HepG2 (cell line): ENCODE measurements around the gene PTPN12. TPM values are rescaled to one million over a fixed set of nuclear protein-coding genes. Genes with fewer than 3 reads are reported as not detected.

Source experiments
- ATF7-NPFF ChIP-seq: sonication (generic); formaldehyde crosslinking; IDR thresholded peaks from 2 replicates; pipeline ENCODE4 v1.8.1; 2023; ENCODE audit warnings: mild to moderate bottlenecking, low read depth, missing genetic modification reagents, moderate library complexity
- NCOA2 ChIP-seq: sonication (generic); formaldehyde crosslinking; IDR thresholded peaks from 2 replicates; pipeline ENCODE4 v1.8.0; 2022; ENCODE audit warnings: inconsistent platforms
- NFE2 ChIP-seq: sonication (generic); formaldehyde crosslinking; IDR thresholded peaks from 2 replicates; pipeline ENCODE4 v1.4.0; 2020; ENCODE audit warnings: missing genetic modification reagents
- RFXANK ChIP-seq: IDR thresholded peaks from 2 replicates; pipeline ENCODE4 v1.6.1; 2016
- SIX4 ChIP-seq: sonication (generic); formaldehyde crosslinking; IDR thresholded peaks from 2 replicates; pipeline ENCODE4 v1.4.0; 2020; ENCODE audit warnings: missing genetic modification reagents
- SMC3 ChIP-seq: IDR thresholded peaks from 2 replicates; pipeline ENCODE4 v1.6.1; 2011; ENCODE audit warnings: low read length, improper control_type of control experiment
- THYN1 ChIP-seq: sonication (generic); formaldehyde crosslinking; IDR thresholded peaks from 2 replicates; pipeline ENCODE4 v1.8.1; 2023; ENCODE audit warnings: low read depth, mild to moderate bottlenecking, moderate library complexity, missing genetic modification reagents, borderline replicate concordance
- ZHX2 ChIP-seq, 2 experiments: sonication (generic) in 1 of 2; formaldehyde crosslinking in 1 of 2; IDR thresholded peaks; 2 replicates each; pipeline versions ENCODE4 v1.6.1 to v1.9.0; 2014 to 2022; ENCODE audit warnings: antibody characterized with exemption in 1 of 2, borderline replicate concordance in 1 of 2, inconsistent platforms in 1 of 2, low read depth in 1 of 2, missing genetic modification reagents in 1 of 2
- ZNF121 ChIP-seq: sonication (generic); formaldehyde crosslinking; IDR thresholded peaks from 2 replicates; pipeline ENCODE4 v1.5.0; 2020; ENCODE audit warnings: mild to moderate bottlenecking, missing genetic modification reagents
- ZNF253 ChIP-seq: sonication (generic); formaldehyde crosslinking; IDR thresholded peaks from 2 replicates; pipeline ENCODE4 v1.8.0; 2022; ENCODE audit warnings: mild to moderate bottlenecking, missing genetic modification reagents, borderline replicate concordance
- ZNF318 ChIP-seq: sonication (generic); formaldehyde crosslinking; IDR thresholded peaks from 2 replicates; pipeline ENCODE4 v1.4.0; 2020; ENCODE audit warnings: mild to moderate bottlenecking, missing genetic modification reagents
- ZNF629 ChIP-seq: sonication (generic); formaldehyde crosslinking; conservative IDR thresholded peaks from 2 replicates; pipeline ENCODE4 v1.5.0; 2020; ENCODE audit warnings: missing genetic modification reagents
- ZNF644 ChIP-seq: IDR thresholded peaks from 2 replicates; pipeline ENCODE4 v1.6.1; 2016; ENCODE audit warnings: low read depth
- ZNF768 ChIP-seq: sonication (generic); formaldehyde crosslinking; IDR thresholded peaks from 2 replicates; pipeline ENCODE4 v1.4.0; 2020; ENCODE audit warnings: missing genetic modification reagents
- ZNF781 ChIP-seq: sonication (generic); formaldehyde crosslinking; IDR thresholded peaks from 2 replicates; pipeline ENCODE4 v1.5.1; 2020; ENCODE audit warnings: borderline replicate concordance, mild to moderate bottlenecking, missing genetic modification reagents; ENCODE audit errors: not compliant biosample characterization
- polyA plus RNA-seq, 8 experiments: library from polyadenylated mRNA; depleted of rRNA in 3 of 8; stranded (reverse) in 7 of 8; unstranded in 1 of 8; fragments of >200 nt; fragmentation: Illumina TruSeq in 4 of 8; extraction: Trizol in 4 of 8; gene quantifications; 2 replicates each; pipeline versions ENCODE4 v1.2.1 to v1.2.3, GENCODE V29; 2011 to 2016; ENCODE audit warnings: low read depth in 4 of 8, missing spikeins in 1 of 8, mixed read lengths in 1 of 8; ENCODE audit not compliant: insufficient read depth in 1 of 8
- total RNA-seq, 5 experiments: library from RNA; depleted of rRNA; stranded (reverse); fragments of >200 nt; fragmentation: Illumina TruSeq; extraction: Trizol; gene quantifications; 2 replicates each; pipeline ENCODE4 v1.2.3, GENCODE V29; 2016; ENCODE audit warnings: low read depth in 1 of 5

The PTPN12 gene
- total and polyA plus RNA-seq, 2 of the 13 experiments (the other 11 are each of a cell fraction or from before 2014, with no cell fraction given) = 22.9 to 56.8 TPM

- no peak for TF ChIP-seq ZHX2 (IDR thresholded peaks at IDR 0.05; ENCODE audit: low read depth)
- TF ChIP-seq ZHX2 (CRISPR knock-in tag; IDR thresholded peaks at IDR 0.05; ENCODE audit: borderline replicate concordance) = no peak
- no peak for TF ChIP-seq ZNF318 (CRISPR knock-in tag)
- peak; percentile 18; the same call in 1 of the 2 replicates for TF ChIP-seq ZNF768 (CRISPR knock-in tag)
- TF ChIP-seq THYN1 (CRISPR knock-in tag) = no peak
- TF ChIP-seq ATF7-NPFF = peak; percentile 82
- peak; percentile 30 for TF ChIP-seq ZNF781 (CRISPR knock-in tag)
- no peak for TF ChIP-seq ZNF253 (CRISPR knock-in tag)
- no peak for TF ChIP-seq SMC3
- 0 out of 2 replicates have a peak, but pooled peaks have one; percentile 19 for TF ChIP-seq ZNF629 (CRISPR knock-in tag)
- no peak; the same call in 1 of the 2 replicates for TF ChIP-seq ZNF644 (CRISPR knock-in tag)
- TF ChIP-seq SIX4 (CRISPR knock-in tag) = peak; percentile 50; the same call in 1 of the 2 replicates
- no peak for TF ChIP-seq RFXANK
- peak; percentile 39; the same call in 1 of the 2 replicates for TF ChIP-seq NCOA2 (CRISPR knock-in tag)
- no peak for TF ChIP-seq NFE2 (CRISPR knock-in tag)
- TF ChIP-seq ZNF121 (CRISPR knock-in tag) = no peak
Measured at GRCh38 chr7:77536413-77537135, 521 bp upstream of the PTPN12 start (continued).
